Activated CD4-positive, alpha-beta T cell treated with anti-CD3 and anti-CD28 coated beads, Interleukin-2, amount 10 ng/mL, durations not matched to agents 7 days and 5 days (primary cell): ENCODE results near the gene PTPRN2. TPM values are rescaled to one million over a fixed set of nuclear protein-coding genes. Genes with fewer than 3 reads are reported as not detected.
A peak's percentile ranks its signal among the peaks of the same experiment; 100 is the strongest.

Source experiments
- CTCF ChIA-PET: fragments of 350-600 bp; sonication (Branson Sonifier 250); formaldehyde crosslinking; loops from one replicate; lab custom pipeline; 2021; ENCODE audit warnings: antibody characterized with exemption; lab: Charles Lee
- POLR2A ChIA-PET: fragments of 350-600 bp; sonication (Branson Sonifier 250); formaldehyde crosslinking; loops from one replicate; lab custom pipeline; 2021; ENCODE audit warnings: antibody characterized with exemption; lab: Charles Lee
- DNase-seq: peaks from one replicate; pipeline ENCODE4 v3.0.0-alpha.2; 2020
- H3K27ac Mint-ChIP-seq: one replicate; pipeline ENCODE4 v1.8.0; 2021; ENCODE audit warnings: mild to moderate bottlenecking, moderate library complexity, mixed read lengths
- H3K27me3 Mint-ChIP-seq: one replicate; pipeline ENCODE4 v1.8.0; 2021; ENCODE audit warnings: mixed read lengths
- H3K36me3 Mint-ChIP-seq: one replicate; pipeline ENCODE4 v1.8.0; 2021; ENCODE audit warnings: low read depth, mixed read lengths
- H3K4me1 Mint-ChIP-seq: one replicate; pipeline ENCODE4 v1.8.0; 2021; ENCODE audit warnings: mixed read lengths
- H3K4me3 Mint-ChIP-seq: one replicate; pipeline ENCODE4 v1.8.0; 2021; ENCODE audit warnings: mild to moderate bottlenecking, moderate library complexity, mixed read lengths
- H3K9me3 Mint-ChIP-seq: one replicate; pipeline ENCODE4 v1.8.0; 2021; ENCODE audit warnings: mixed read lengths
- total RNA-seq, 2 experiments: library from RNA; stranded (reverse); gene quantifications; one replicate each; pipeline ENCODE4 v1.2.3, GENCODE V29; 2021

PTPRN2 gene
- total RNA-seq, 2 experiments from 2014 or later, result 2.6 to 2.7 TPM

DNA sequence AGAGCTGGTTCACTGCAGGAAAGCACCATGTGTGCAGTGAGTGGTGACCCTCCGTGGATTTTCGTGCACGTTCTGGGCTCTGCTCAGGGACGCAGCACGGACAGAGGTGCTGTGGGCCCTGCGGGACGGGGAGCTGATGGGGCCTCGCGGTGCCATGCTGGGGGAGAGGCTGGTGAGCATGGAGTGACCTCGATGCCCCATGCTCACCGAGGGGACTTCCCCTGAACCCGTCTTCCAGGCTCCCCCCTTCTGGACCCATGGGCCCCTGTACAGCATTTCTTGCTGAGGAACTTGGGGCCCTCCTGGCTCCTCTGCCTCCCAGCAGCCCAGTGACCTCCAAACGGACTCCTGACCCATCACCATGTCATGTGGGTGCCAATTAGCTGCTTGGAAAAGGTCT is 997.1 kb downstream of the PTPRN2 start:
- no peak overlapping the region for H3K4me3 Mint-ChIP-seq

DNA sequence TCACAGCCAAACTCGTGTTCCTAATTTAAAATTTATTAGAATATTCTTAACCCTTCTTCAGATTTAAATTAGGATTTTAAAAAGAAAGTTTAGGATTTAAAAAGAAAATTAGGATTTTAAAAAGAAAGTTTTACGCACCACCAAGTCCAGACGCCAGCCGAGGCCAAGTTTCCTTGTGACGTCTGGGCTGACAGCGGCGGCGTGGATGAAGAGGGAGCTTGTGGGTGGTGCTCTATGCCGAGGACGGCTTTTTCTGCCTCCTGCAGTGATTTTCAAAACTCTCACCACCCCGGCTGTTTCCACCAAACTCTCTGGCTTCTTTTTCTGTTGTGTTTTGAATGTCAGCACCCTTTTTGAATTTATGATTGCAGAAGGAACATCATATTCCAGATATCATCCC is 997.9 kb downstream of the PTPRN2 start:
- POLR2A ChIA-PET, result no interaction called here
- H3K9me3 Mint-ChIP-seq, result no peaks in the 10 kb centered on the region
- peaks cover 13% of the 10 kb centered on the region for H3K27me3 Mint-ChIP-seq
- H3K36me3 Mint-ChIP-seq, result peaks cover 2% of the 10 kb centered on the region
- no peak overlapping the region for H3K4me3 Mint-ChIP-seq
- CTCF ChIA-PET, result interaction anchor here (1.6 kb wide), 1 partner anchor 9 kb away, joined by 3 read pairs; no protein-coding TSS in a partner anchor
- peaks cover 17% of the 10 kb centered on the region for H3K4me1 Mint-ChIP-seq
- no peak overlapping the region for H3K27ac Mint-ChIP-seq
- no peak for DNase-seq

More for the DNA sequence above, 997.1 kb downstream of the PTPRN2 start:
- Mint-ChIP-seq H3K27me3 (peaks cover 10% of the 10 kb centered on the region), H3K27ac (no peak overlapping the region), H3K9me3 (no peaks in the 10 kb centered on the region), H3K36me3 (peaks cover under 1% of the 10 kb centered on the region), H3K4me1 (peaks cover 10% of the 10 kb centered on the region)
- no peak for DNase-seq
- POLR2A ChIA-PET, result no interaction called here
- CTCF ChIA-PET, result interaction anchor here (1.6 kb wide), 1 partner anchor 8 kb away, joined by 3 read pairs; no protein-coding TSS in a partner anchor

- POLR2A ChIA-PET, result no interaction called here
- CTCF ChIA-PET, result interaction anchor here (1.5 kb wide), 1 partner anchor 11 kb away, joined by 4 read pairs; no protein-coding TSS in a partner anchor
- no peak overlapping the region for H3K27ac Mint-ChIP-seq
Observed at GRCh38 chr7:157587805-157588560, 999.6 kb downstream of the PTPRN2 start.

GRCh38 chr7:157587051-157587804 is 1000.4 kb downstream of the PTPRN2 start:
- H3K27me3 Mint-ChIP-seq, result peaks cover 24% of the 10 kb centered on the region
- POLR2A ChIA-PET, result no interaction called here

More at GRCh38 chr7:157587805-157588560, 999.6 kb downstream of the PTPRN2 start:
- H3K27me3 Mint-ChIP-seq, result peaks cover 22% of the 10 kb centered on the region
- peaks cover 23% of the 10 kb centered on the region for H3K4me1 Mint-ChIP-seq
- DNase-seq, result no peak
- peaks cover 2% of the 10 kb centered on the region for H3K36me3 Mint-ChIP-seq
- no peaks in the 10 kb centered on the region for H3K9me3 Mint-ChIP-seq
- H3K4me3 Mint-ChIP-seq, result no peak overlapping the region

GRCh38 chr7:157586426-157586955 is 1001.1 kb downstream of the PTPRN2 start:
- H3K27me3 Mint-ChIP-seq, result peaks cover 26% of the 10 kb centered on the region
- H3K36me3 Mint-ChIP-seq, result peaks cover 2% of the 10 kb centered on the region
- no peaks in the 10 kb centered on the region for H3K9me3 Mint-ChIP-seq
- ChIA-PET POLR2A (no interaction called here), CTCF (interaction anchor here (1.5 kb wide), 1 partner anchor 9 kb away, joined by 4 read pairs; no protein-coding TSS in a partner anchor)
- peaks cover 23% of the 10 kb centered on the region for H3K4me1 Mint-ChIP-seq
- no peak overlapping the region for H3K4me3 Mint-ChIP-seq
- H3K27ac Mint-ChIP-seq, result no peak overlapping the region
- DNase-seq, result no peak

More at GRCh38 chr7:157587051-157587804, 1000.4 kb downstream of the PTPRN2 start:
- no peak overlapping the region for H3K27ac Mint-ChIP-seq
- H3K9me3 Mint-ChIP-seq, result no peaks in the 10 kb centered on the region
- CTCF ChIA-PET, result interaction anchor here (1.5 kb wide), 1 partner anchor 10 kb away, joined by 4 read pairs; no protein-coding TSS in a partner anchor
- H3K4me3 Mint-ChIP-seq, result no peak overlapping the region
- H3K36me3 Mint-ChIP-seq, result peaks cover 2% of the 10 kb centered on the region
- DNase-seq, result no peak
- H3K4me1 Mint-ChIP-seq, result peaks cover 23% of the 10 kb centered on the region

DNA sequence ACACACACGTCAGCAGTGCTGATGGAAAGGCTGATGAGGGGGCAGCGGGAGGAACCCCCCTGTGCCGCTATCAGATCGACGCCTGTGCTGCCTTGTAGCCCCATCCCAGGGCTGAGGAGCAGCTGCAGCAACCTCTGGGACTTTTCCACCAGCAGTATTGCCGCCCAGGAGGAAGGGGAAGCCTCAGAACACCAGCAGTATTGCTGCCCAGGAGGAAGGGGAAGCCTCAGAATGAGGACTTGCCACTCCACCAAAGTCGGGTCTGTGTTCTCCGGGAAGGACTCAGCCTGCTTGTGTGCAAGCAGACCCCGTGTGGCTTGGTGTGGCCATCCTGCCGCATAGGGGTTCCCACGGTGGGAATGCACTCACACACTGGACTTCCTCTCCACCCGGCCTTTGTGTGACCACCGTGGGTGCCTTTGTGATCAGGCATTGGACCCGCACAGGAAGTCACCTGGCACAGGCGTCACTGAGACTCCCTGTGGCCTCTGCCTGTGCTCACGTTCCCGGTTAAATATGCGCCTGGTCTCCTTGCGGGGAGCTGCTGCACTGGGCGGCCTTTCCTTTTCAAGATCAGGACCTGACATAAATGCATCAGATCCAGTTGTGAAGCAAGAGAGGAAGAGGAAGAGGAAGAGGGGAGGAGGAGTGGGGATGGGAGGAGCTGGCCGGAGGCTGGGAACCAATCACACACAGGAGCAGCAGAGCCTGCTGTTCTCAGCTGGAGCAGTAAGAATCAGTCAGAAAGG is 1002.3 kb downstream of the PTPRN2 start:
- peak overlapping the region; percentile 55 for H3K4me3 Mint-ChIP-seq
- peak overlapping the region; percentile 71 for H3K27ac Mint-ChIP-seq
- CTCF ChIA-PET, result interaction anchor here (1.7 to 1.9 kb wide), 2 partner anchors 10 to 17 kb away, joined by 5 to 6 read pairs; no protein-coding TSS in a partner anchor
- H3K27me3 Mint-ChIP-seq, result peaks cover 26% of the 10 kb centered on the region
- peaks cover 23% of the 10 kb centered on the region for H3K4me1 Mint-ChIP-seq
- POLR2A ChIA-PET, result interaction anchor here (0.7 kb wide), 1 partner anchor 54 kb away, joined by 3 read pairs; no protein-coding TSS in a partner anchor
- no peaks in the 10 kb centered on the region for H3K9me3 Mint-ChIP-seq
- peaks cover 2% of the 10 kb centered on the region for H3K36me3 Mint-ChIP-seq
- DNase-seq, result no peak

- CTCF ChIA-PET, result interaction anchor here (0.6 to 1.9 kb wide), 3 partner anchors 9 to 68 kb away, joined by 3 to 6 read pairs (median 5); no protein-coding TSS in a partner anchor
- Mint-ChIP-seq H3K9me3 (no peaks in the 10 kb centered on the region), H3K27me3 (peaks cover 26% of the 10 kb centered on the region), H3K4me1 (peaks cover 23% of the 10 kb centered on the region), H3K27ac (no peak overlapping the region), H3K36me3 (peaks cover 2% of the 10 kb centered on the region), H3K4me3 (no peak overlapping the region)
- no peak for DNase-seq
- POLR2A ChIA-PET, result interaction anchor here (0.7 kb wide), 1 partner anchor 55 kb away, joined by 3 read pairs; no protein-coding TSS in a partner anchor
Observed at GRCh38 chr7:157584420-157584819, 1003.2 kb downstream of the PTPRN2 start.

- H3K27ac Mint-ChIP-seq, result no peak overlapping the region
- H3K9me3 Mint-ChIP-seq, result no peaks in the 10 kb centered on the region
- DNase-seq, result no peak
- POLR2A ChIA-PET, result no interaction called here
- peaks cover 26% of the 10 kb centered on the region for H3K27me3 Mint-ChIP-seq
- peaks cover 2% of the 10 kb centered on the region for H3K36me3 Mint-ChIP-seq
- H3K4me3 Mint-ChIP-seq, result no peak overlapping the region
- CTCF ChIA-PET, result no interaction called here
- peaks cover 22% of the 10 kb centered on the region for H3K4me1 Mint-ChIP-seq
Observed at GRCh38 chr7:157581740-157582139, 1005.9 kb downstream of the PTPRN2 start.

DNA sequence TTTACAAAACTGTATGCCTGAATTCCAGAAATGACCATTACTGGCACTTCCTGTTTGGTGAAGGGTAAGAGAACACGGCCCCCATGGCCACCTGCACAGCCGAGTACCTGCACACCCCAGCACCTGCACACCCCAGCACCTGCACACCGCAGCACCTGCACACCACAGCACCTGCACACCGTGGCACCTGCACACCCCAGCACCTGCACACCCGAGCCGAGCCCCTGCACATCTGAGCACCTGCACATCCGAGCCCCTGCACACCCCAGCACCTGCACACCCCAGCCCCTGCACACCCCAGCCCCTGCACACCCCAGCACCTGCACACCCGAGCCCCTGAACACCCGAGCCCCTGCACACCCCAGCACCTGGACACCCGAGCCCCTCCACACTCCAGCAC is 1007.3 kb downstream of the PTPRN2 start:
- no peak for DNase-seq
- H3K36me3 Mint-ChIP-seq, result peaks cover under 1% of the 10 kb centered on the region
- H3K9me3 Mint-ChIP-seq, result no peaks in the 10 kb centered on the region
- no peak overlapping the region for H3K27ac Mint-ChIP-seq
- peaks cover 20% of the 10 kb centered on the region for H3K27me3 Mint-ChIP-seq
- CTCF ChIA-PET, result no interaction called here
- H3K4me1 Mint-ChIP-seq, result peaks cover 25% of the 10 kb centered on the region
- no peak overlapping the region for H3K4me3 Mint-ChIP-seq
- POLR2A ChIA-PET, result no interaction called here

- ChIA-PET CTCF (no interaction called here), POLR2A (no interaction called here)
- no peak for DNase-seq
- Mint-ChIP-seq H3K9me3 (no peaks in the 10 kb centered on the region), H3K4me1 (peaks cover 18% of the 10 kb centered on the region), H3K27me3 (peaks cover 20% of the 10 kb centered on the region), H3K36me3 (no peaks in the 10 kb centered on the region), H3K27ac (no peak overlapping the region), H3K4me3 (no peak overlapping the region)
Observed at GRCh38 chr7:157579425-157579824, 1008.2 kb downstream of the PTPRN2 start.

GRCh38 chr7:157577796-157578339 is 1009.8 kb downstream of the PTPRN2 start:
- Mint-ChIP-seq H3K27ac (no peak overlapping the region), H3K27me3 (peaks cover 13% of the 10 kb centered on the region), H3K4me3 (no peak overlapping the region), H3K4me1 (peaks cover 20% of the 10 kb centered on the region), H3K36me3 (no peaks in the 10 kb centered on the region), H3K9me3 (no peaks in the 10 kb centered on the region)
- POLR2A ChIA-PET, result no interaction called here
- DNase-seq, result no peak
- CTCF ChIA-PET, result interaction anchor here (0.9 kb wide), 1 partner anchor 9 kb away, joined by 4 read pairs; no protein-coding TSS in a partner anchor
